C4-2B (cell line): ENCODE measurements around the gene RPS21.
A peak's percentile ranks its signal among the peaks of the same experiment; 100 is the strongest.

Source experiments
- H3K27ac ChIP-seq: fragments of 450-650 bp; 2 replicates; pipeline ENCODE4 v1.5.1; 2017
- CTCF ChIP-seq: fragments of 450-650 bp; conservative IDR thresholded peaks from 2 replicates; pipeline ENCODE4 v1.5.1; 2017; ENCODE audit warnings: mild to moderate bottlenecking
- ZFX ChIP-seq: fragments of 450-650 bp; IDR thresholded peaks from 2 replicates; pipeline ENCODE4 v1.6.1; 2017

Gene RPS21

GRCh38 chr20:62430866-62431447 is 44.1 kb downstream of the RPS21 start:
- TF ChIP-seq CTCF (no peak), ZFX (no peak)
- H3K27ac ChIP-seq: no peak overlapping the region

- TF ChIP-seq ZFX (no peak), CTCF (no peak)
- H3K27ac ChIP-seq: peak overlapping the region; percentile 37
Measured at GRCh38 chr20:62433658-62434497, 47.0 kb downstream of the RPS21 start.

- H3K27ac ChIP-seq: no peak overlapping the region
- TF ChIP-seq CTCF (no peak), ZFX (no peak)
Measured at GRCh38 chr20:62436692-62437091, 49.8 kb downstream of the RPS21 start.

GRCh38 chr20:62437496-62437895 is 50.6 kb downstream of the RPS21 start:
- no peak overlapping the region for H3K27ac ChIP-seq
- TF ChIP-seq CTCF (no peak), ZFX (no peak)

- TF ChIP-seq CTCF (no peak), ZFX (no peak)
- H3K27ac ChIP-seq: no peak overlapping the region
Measured at GRCh38 chr20:62437927-62438326, 51.0 kb downstream of the RPS21 start.
